Ishikawa (cell line): Measurements from ENCODE around the gene FLACC1.
A peak's percentile ranks its signal among the peaks of the same experiment; 100 is the strongest.

Experiments
- CEBPB ChIP-seq: IDR thresholded peaks from 2 replicates; pipeline ENCODE4 v1.6.1; 2012
- CREB1 ChIP-seq: IDR thresholded peaks from 2 replicates; pipeline ENCODE4 v1.6.1; 2012; ENCODE audit warnings: low read depth
- EGR1 ChIP-seq: IDR thresholded peaks from 2 replicates; pipeline ENCODE4 v1.6.1; 2012
- EP300 ChIP-seq: IDR thresholded peaks from 2 replicates; pipeline ENCODE4 v1.6.1; 2012; ENCODE audit warnings: borderline replicate concordance
- FOXM1 ChIP-seq: IDR thresholded peaks from 2 replicates; pipeline ENCODE4 v1.6.1; 2012; ENCODE audit warnings: low read depth, borderline replicate concordance
- NFIC ChIP-seq: IDR thresholded peaks from 2 replicates; pipeline ENCODE4 v1.6.1; 2012
- RAD21 ChIP-seq: IDR thresholded peaks from 2 replicates; pipeline ENCODE4 v1.6.1; 2012; ENCODE audit warnings: low read depth
- TAF1 ChIP-seq: IDR thresholded peaks from 2 replicates; pipeline ENCODE4 v1.6.1; 2012; ENCODE audit warnings: low read depth, mild to moderate bottlenecking
- TCF12 ChIP-seq: IDR thresholded peaks from 2 replicates; pipeline ENCODE4 v1.6.1; 2012; ENCODE audit warnings: low read depth
- TEAD4 ChIP-seq: IDR thresholded peaks from 2 replicates; pipeline ENCODE4 v1.6.1; 2012
- YY1 ChIP-seq: IDR thresholded peaks from 2 replicates; pipeline ENCODE4 v1.6.1; 2012; ENCODE audit warnings: low read depth
- ZBTB7A ChIP-seq: IDR thresholded peaks from 2 replicates; pipeline ENCODE4 v1.6.1; 2012; ENCODE audit warnings: low read depth
- TF ChIP-seq, protein P1 (sequence below): IDR thresholded peaks from 2 replicates; pipeline ENCODE4 v1.6.1; 2012
- TF ChIP-seq, protein P2 (sequence below): IDR thresholded peaks from 2 replicates; pipeline ENCODE4 v1.6.1; 2012; ENCODE audit warnings: low read depth, mild to moderate bottlenecking
- TF ChIP-seq, protein P3 (sequence below): IDR thresholded peaks from 2 replicates; pipeline ENCODE4 v1.6.1; 2012

FLACC1 gene, protein sequence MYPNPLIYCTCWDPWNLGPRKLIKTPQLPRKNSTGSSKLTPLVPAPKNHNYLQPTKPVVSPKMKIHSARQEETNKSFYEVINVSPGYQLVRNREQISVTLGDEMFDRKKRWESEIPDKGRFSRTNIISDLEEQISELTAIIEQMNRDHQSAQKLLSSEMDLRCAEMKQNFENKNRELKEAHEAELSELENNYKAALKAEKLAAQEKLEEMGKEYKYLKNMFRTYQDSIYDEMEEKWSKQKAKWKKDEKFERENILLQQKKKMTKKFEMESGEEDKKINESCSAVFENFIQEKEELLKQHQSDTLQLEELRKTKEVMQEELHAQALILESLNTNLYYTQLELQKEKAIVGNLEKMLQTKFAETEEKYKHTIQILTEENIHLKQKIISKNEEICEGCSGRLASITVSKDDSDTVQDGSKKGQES

DNA sequence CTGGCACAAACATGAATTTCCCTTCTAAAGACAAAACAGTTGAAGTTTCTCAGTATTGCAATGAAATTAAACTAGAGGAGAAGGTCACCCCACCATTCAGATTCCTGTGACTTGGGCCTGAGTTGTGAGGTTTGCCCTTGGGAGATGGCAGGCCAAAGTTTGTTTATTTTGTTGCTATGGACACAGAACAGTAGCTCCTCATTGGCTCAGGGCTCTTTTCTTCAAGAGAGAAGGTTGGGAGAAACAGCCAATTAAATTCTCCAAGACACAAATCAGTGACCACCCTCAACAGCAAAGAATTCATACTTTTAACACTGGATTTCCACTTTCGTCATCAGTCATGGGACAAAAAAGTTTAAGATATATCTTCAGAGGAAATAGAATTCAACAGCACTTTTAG is at the start of gene FLACC1:
Gene FLACC1 (minus strand): TSS at position 125 of the 400 bp plus-strand sequence. CDS start 5,941 bp downstream, outside the sequence.
- TF ChIP-seq CREB1, result no peak
- TF ChIP-seq, protein P1, sequence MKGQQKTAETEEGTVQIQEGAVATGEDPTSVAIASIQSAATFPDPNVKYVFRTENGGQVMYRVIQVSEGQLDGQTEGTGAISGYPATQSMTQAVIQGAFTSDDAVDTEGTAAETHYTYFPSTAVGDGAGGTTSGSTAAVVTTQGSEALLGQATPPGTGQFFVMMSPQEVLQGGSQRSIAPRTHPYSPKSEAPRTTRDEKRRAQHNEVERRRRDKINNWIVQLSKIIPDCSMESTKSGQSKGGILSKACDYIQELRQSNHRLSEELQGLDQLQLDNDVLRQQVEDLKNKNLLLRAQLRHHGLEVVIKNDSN, result no peak
- TF ChIP-seq TAF1, result no peak
- TF ChIP-seq RAD21, result no peak
- TF ChIP-seq CEBPB, result no peak
- no peak for TF ChIP-seq EP300
- no peak for TF ChIP-seq YY1
- TF ChIP-seq, protein P2, sequence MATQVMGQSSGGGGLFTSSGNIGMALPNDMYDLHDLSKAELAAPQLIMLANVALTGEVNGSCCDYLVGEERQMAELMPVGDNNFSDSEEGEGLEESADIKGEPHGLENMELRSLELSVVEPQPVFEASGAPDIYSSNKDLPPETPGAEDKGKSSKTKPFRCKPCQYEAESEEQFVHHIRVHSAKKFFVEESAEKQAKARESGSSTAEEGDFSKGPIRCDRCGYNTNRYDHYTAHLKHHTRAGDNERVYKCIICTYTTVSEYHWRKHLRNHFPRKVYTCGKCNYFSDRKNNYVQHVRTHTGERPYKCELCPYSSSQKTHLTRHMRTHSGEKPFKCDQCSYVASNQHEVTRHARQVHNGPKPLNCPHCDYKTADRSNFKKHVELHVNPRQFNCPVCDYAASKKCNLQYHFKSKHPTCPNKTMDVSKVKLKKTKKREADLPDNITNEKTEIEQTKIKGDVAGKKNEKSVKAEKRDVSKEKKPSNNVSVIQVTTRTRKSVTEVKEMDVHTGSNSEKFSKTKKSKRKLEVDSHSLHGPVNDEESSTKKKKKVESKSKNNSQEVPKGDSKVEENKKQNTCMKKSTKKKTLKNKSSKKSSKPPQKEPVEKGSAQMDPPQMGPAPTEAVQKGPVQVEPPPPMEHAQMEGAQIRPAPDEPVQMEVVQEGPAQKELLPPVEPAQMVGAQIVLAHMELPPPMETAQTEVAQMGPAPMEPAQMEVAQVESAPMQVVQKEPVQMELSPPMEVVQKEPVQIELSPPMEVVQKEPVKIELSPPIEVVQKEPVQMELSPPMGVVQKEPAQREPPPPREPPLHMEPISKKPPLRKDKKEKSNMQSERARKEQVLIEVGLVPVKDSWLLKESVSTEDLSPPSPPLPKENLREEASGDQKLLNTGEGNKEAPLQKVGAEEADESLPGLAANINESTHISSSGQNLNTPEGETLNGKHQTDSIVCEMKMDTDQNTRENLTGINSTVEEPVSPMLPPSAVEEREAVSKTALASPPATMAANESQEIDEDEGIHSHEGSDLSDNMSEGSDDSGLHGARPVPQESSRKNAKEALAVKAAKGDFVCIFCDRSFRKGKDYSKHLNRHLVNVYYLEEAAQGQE, result no peak
- no peak for TF ChIP-seq NFIC
- no peak for TF ChIP-seq FOXM1
- no peak for TF ChIP-seq TCF12
- no peak for TF ChIP-seq TEAD4
- TF ChIP-seq, protein P3, sequence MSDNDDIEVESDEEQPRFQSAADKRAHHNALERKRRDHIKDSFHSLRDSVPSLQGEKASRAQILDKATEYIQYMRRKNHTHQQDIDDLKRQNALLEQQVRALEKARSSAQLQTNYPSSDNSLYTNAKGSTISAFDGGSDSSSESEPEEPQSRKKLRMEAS, result no peak
- TF ChIP-seq EGR1, result no peak

DNA sequence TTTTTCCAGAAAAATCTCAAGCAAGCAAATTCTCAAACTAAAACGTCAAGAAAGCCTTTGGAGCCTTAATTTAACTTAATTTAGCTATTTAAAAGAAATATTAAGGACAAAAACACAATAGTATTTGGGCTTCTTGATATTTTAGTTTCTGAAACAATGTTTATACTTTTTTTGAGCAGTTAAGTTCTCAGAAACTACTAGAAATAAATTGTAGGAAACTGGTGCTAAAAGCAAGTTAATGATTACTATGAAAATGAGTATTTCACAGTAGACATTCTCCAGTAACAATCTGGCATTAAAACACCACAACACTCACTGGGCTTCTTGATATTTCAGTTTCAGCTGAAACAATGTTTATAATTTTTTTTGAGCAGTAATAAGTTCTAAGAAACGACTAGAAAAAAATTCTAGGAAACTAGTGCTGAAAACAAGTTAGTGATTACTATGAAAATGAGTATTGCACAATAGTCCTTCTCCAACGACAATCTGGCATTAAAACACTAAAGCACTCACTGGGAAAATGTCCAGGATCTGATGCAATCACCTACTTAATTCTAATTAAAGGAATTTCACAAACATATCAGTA is 49.0 kb upstream of the FLACC1 start:
- peak; percentile 100 for TF ChIP-seq CEBPB
- TF ChIP-seq, protein P3, result no peak
- peak; percentile 28; the same call in 1 of the 2 replicates for TF ChIP-seq FOXM1
- TF ChIP-seq NFIC, result peak; percentile 82

DNA sequence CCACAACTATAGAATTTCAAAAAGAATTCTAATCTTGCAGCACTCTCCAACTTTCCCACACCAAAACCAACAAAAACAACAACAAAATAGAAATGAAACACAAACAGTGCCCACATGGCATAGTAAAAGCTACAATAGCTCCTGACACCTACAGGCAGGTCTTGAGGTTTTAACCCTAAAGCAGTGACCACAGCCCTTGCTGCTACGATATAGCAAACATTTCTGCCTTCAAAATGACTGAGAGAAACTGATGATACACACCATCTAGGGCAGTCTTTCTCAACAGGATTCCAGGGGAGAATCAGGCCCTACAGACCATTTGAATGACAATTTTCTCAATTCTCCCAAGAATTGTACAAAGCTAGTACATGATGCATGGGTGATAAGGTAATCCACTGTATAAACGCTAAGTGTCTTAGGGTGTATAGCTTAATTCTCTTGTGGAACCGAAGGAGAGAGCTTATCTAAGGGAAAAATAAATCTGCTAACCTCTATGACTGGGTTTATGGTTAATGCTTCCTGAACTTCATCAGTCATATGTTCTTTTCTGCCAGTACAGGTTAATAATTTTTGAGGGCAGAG is 47.6 kb upstream of the FLACC1 start:
- TF ChIP-seq ZBTB7A, result no peak
- TF ChIP-seq, protein P1, result no peak

DNA sequence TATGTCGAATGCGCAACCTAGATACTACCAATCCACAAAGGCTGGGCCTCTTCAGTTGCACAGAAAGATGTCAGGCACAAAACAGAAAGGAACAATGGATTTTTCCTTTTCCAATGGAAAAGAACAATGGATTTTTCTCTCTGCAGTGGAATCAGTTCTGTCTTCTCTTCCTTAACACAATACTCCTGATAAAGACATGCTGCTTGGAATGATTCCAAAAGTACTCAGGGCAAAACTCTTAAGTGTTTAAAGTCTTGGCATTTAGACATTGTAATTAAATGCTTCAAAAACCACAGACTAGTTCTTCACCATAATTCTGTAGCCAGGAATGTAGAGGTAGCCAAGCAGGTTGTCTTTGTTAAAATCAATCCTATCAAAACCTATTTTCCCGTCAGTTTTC is 46.7 kb upstream of the FLACC1 start:
- TF ChIP-seq NFIC, result peak; percentile 98
- TF ChIP-seq, protein P3, result no peak; the same call in 1 of the 2 replicates
- TF ChIP-seq EP300, result peak; percentile 68; the same call in 1 of the 2 replicates
- TF ChIP-seq ZBTB7A, result no peak
- 0 out of 2 replicates have a peak, but pooled peaks have one; percentile 10 for TF ChIP-seq CEBPB
- TF ChIP-seq TCF12, result peak; percentile 53
- peak; percentile 92 for TF ChIP-seq TEAD4
- TF ChIP-seq RAD21, result no peak
- no peak for TF ChIP-seq YY1
- TF ChIP-seq FOXM1, result peak; percentile 46; the same call in 1 of the 2 replicates
- TF ChIP-seq, protein P1, result no peak
- TF ChIP-seq EGR1, result no peak
- no peak for TF ChIP-seq TAF1

DNA sequence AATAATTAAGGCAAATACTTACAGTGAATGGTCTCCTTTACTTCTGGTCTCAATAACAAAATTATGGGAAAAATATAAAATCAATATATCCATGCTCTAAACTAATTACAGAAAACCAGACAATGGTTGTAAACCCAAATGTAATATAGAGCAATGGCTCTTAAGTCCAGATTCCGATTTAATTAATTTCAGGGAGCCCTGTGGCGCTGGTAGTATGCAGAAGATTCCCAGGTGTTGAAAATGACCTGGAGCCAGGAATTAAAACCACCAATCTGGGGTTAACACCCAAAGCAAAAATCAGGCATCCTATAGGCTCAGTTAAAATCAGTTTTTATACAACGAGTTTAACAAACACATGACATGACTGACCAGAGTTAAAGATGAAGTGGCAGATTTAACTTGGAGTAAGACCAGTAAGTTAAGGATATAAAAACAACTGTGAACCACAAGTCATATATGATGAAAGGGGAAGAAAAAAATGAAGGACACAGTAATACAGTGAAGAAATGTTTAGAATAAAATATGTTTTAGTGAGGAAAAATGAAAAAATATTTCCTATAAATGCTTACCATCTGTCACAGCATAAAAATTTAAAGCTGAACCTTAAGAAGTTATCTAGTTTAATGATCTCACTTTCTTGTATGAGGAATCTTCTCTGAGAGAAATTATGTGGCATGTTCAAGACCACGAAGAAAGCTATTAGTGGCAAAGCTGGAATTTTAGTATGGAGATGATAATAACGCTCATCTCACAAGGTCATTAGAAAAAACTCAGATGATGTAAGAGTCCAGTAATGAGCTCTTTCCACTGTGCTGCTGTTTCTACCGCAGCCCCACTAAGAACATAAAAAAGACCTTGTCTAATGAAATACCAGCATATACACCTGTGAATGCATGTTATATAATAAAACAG is 45.8 kb upstream of the FLACC1 start:
- TF ChIP-seq, protein P3, result no peak
- TF ChIP-seq TCF12 (no peak), CEBPB (no peak), TEAD4 (no peak), RAD21 (no peak), EP300 (no peak), FOXM1 (no peak), CREB1 (no peak)
- TF ChIP-seq, protein P1, result no peak
- TF ChIP-seq, protein P2, result no peak
